HL-60 (cell line): ENCODE results near the gene NCOR2.

Experiments
- DNase-seq, 2 experiments: peaks; one replicate each; pipeline ENCODE4 v3.0.0-alpha.2; 2010 to 2020; ENCODE audit warnings: low read depth in 1 of 2, low spot score in 1 of 2
- H3K27ac ChIP-seq: fragments of 250-450 bp; sonication (Bioruptor Pico); replicated peaks from 2 replicates; pipeline ENCODE4 v1.5.1; 2020; ENCODE audit warnings: mild to moderate bottlenecking, moderate library complexity
- H3K27me3 ChIP-seq: fragments of 250-450 bp; sonication (Bioruptor Pico); 2 replicates; pipeline ENCODE4 v1.5.1; 2021; ENCODE audit warnings: mild to moderate bottlenecking, moderate library complexity; ENCODE audit not compliant: insufficient read depth, poor library complexity, severe bottlenecking
- H3K4me3 ChIP-seq: replicated peaks from 2 replicates; pipeline ENCODE4 v1.5.1; 2011; ENCODE audit warnings: mild to moderate bottlenecking, control low read depth, low read length; ENCODE audit not compliant: insufficient read depth
- CTCF ChIP-seq: IDR thresholded peaks from one replicate; pipeline ENCODE4 v1.5.1; 2011; ENCODE audit warnings: low read length, control low read depth, inconsistent platforms; ENCODE audit not compliant: insufficient read depth
- GABPA ChIP-seq: IDR thresholded peaks from 2 replicates; pipeline ENCODE4 v1.6.1; 2012; ENCODE audit warnings: low read depth
- POLR2AphosphoS5 ChIP-seq: IDR thresholded peaks from 2 replicates; pipeline ENCODE4 v1.6.1; 2012; ENCODE audit warnings: low read depth
- REST ChIP-seq: IDR thresholded peaks from 2 replicates; pipeline ENCODE4 v1.6.1; 2012; ENCODE audit warnings: low read depth; ENCODE audit not compliant: insufficient replicate concordance
- SPI1 ChIP-seq: IDR thresholded peaks from 2 replicates; pipeline ENCODE4 v1.6.1; 2012; ENCODE audit warnings: low read depth, mild to moderate bottlenecking, borderline replicate concordance

The NCOR2 gene

GRCh38 chr12:124562018-124562795, 5.2 kb downstream of the NCOR2 start:
- Histone ChIP-seq H3K4me3 (no peak overlapping the region), H3K27me3 (no peaks in the 10 kb centered on the region), H3K27ac (no peak overlapping the region)
- no peak for DNase-seq
- no peak for TF ChIP-seq SPI1
- no peak for TF ChIP-seq GABPA
- TF ChIP-seq POLR2AphosphoS5 = no peak

- TF ChIP-seq CTCF = no peak
- no peak for TF ChIP-seq POLR2AphosphoS5
- TF ChIP-seq REST = no peak
- TF ChIP-seq SPI1 = no peak
- Histone ChIP-seq H3K4me3 (no peak overlapping the region), H3K27me3 (no peaks in the 10 kb centered on the region), H3K27ac (no peak overlapping the region)
- DNase-seq = no peak
These were observed 6.2 kb downstream of the NCOR2 start for GRCh38 chr12:124561231-124561630.

GRCh38 chr12:124560146-124560890, 7.1 kb downstream of the NCOR2 start:
- no peak overlapping the region for H3K27ac ChIP-seq
- no peaks in the 10 kb centered on the region for H3K27me3 ChIP-seq
- no peak for DNase-seq
- no peak for TF ChIP-seq GABPA
- TF ChIP-seq REST = no peak
- TF ChIP-seq CTCF = no peak
- no peak for TF ChIP-seq SPI1
- TF ChIP-seq POLR2AphosphoS5 = no peak
- H3K4me3 ChIP-seq = no peak overlapping the region

- Histone ChIP-seq H3K4me3 (no peak overlapping the region), H3K27ac (no peak overlapping the region), H3K27me3 (no peaks in the 10 kb centered on the region)
- no peak for TF ChIP-seq POLR2AphosphoS5
- no peak for TF ChIP-seq GABPA
- no peak for TF ChIP-seq REST
- no peak for TF ChIP-seq SPI1
- TF ChIP-seq CTCF = no peak
- no peak for DNase-seq
These were observed 8.0 kb downstream of the NCOR2 start for GRCh38 chr12:124559182-124560017.
